ENCODE results near the gene SLC35E2B. TPM values are rescaled to one million over a fixed set of nuclear protein-coding genes. Genes with fewer than 3 reads are reported as not detected.

SLC35E2B gene
- total RNA-seq, 2 donors from 2014 or later, result 18.4 to 22.1 TPM

DNA sequence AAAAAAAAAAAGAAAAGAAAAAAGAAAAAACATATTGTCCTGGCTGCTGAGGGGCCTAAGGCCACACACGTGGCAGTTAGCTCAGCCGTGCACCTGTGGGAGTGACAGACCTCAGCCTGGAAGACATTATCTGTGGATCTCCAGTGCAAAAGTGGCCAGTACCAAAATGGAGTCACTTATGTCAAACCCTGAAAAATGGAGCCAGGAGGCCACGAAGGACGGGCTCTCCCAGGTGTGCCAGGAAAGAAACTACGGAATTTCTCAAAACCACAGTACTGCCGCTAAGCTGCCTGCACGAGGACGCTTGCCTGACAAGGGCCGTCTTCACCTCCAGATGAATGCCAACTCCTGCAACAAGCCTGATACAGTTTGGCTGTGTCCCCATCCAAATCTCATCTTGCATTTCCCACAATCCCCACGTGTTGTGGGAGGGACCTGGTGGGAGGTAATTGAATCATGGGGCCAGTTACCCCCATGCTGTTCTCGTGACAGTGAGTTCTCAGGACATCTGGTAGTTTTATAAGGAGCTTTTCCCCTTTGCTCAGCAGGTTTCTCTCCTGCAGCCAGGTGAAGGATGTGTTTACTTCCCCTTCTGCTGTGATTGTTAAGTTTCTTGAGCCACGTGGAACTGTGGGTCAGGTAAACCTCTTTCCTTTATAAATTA is 82.6 kb downstream of the SLC35E2B start:
- Histone ChIP-seq H3K27me3 (no peaks in the 10 kb centered on the region), H3K27ac (no peak overlapping the region), H3K9me3 (no peaks in the 10 kb centered on the region), H3K4me1 (peaks cover 0 to 26% of the 10 kb centered on the region in 2 donors), H3K4me3 (no peak overlapping the region), H3K36me3 (no peaks in the 10 kb centered on the region)
- DNase-seq (ENCODE audit: low spot score), result no peak
- TF ChIP-seq, protein P1, sequence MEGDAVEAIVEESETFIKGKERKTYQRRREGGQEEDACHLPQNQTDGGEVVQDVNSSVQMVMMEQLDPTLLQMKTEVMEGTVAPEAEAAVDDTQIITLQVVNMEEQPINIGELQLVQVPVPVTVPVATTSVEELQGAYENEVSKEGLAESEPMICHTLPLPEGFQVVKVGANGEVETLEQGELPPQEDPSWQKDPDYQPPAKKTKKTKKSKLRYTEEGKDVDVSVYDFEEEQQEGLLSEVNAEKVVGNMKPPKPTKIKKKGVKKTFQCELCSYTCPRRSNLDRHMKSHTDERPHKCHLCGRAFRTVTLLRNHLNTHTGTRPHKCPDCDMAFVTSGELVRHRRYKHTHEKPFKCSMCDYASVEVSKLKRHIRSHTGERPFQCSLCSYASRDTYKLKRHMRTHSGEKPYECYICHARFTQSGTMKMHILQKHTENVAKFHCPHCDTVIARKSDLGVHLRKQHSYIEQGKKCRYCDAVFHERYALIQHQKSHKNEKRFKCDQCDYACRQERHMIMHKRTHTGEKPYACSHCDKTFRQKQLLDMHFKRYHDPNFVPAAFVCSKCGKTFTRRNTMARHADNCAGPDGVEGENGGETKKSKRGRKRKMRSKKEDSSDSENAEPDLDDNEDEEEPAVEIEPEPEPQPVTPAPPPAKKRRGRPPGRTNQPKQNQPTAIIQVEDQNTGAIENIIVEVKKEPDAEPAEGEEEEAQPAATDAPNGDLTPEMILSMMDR (IDR thresholded peaks at IDR 0.05), result no peak

Other genes starting within 250 kb of the SLC35E2B start
- 1 to 10 TPM; 1.4 to 2.8 TPM for gene ATAD3C, start 243.1 kb downstream of the SLC35E2B start, total RNA-seq
- 1 to 10 TPM; 2.7 to 5.7 TPM for gene ATAD3B, start 221.0 kb downstream of the SLC35E2B start, total RNA-seq
- 10 to 100 TPM; 15.6 to 18.6 TPM for gene ATAD3A, start 180.6 kb downstream of the SLC35E2B start, total RNA-seq
- gene TMEM240, start 152.2 kb downstream of the SLC35E2B start, total RNA-seq, result 1 to 10 TPM; 1.4 to 2.8 TPM
- gene SSU72, start 117.9 kb downstream of the SLC35E2B start, total RNA-seq, result 100 to 1,000 TPM in 1 of 2 donors, 10 to 100 TPM in 1; 98.3 to 121 TPM
- gene FNDC10, start 92.7 kb downstream of the SLC35E2B start, total RNA-seq, result 1 to 10 TPM; 2.5 to 2.7 TPM
- 10 to 100 TPM; 42.4 to 45.6 TPM for gene MIB2, start 77.3 kb downstream of the SLC35E2B start, total RNA-seq
- gene MMP23B, start 60.6 kb downstream of the SLC35E2B start, total RNA-seq, result 10 to 100 TPM; 17.5 to 26.9 TPM
- gene CDK11B, start 33.8 kb downstream of the SLC35E2B start, total RNA-seq, result 10 to 100 TPM; 16.2 to 19.7 TPM
- gene CDK11A, start 31.6 kb upstream of the SLC35E2B start, total RNA-seq, result 1 to 10 TPM; 4.3 to 8.2 TPM
- 10 to 100 TPM; 26.5 to 51.5 TPM for gene NADK, start 85.7 kb upstream of the SLC35E2B start, total RNA-seq
- gene GNB1, start 198.3 kb upstream of the SLC35E2B start, total RNA-seq, result 10 to 100 TPM; 69.9 to 91.6 TPM
- not detected for gene CALML6, start 222.5 kb upstream of the SLC35E2B start, total RNA-seq
- 1 to 10 TPM in 1 of 2 donors, under 1 TPM in 1; 0.51 to 1.8 TPM for gene TMEM52, start 226.5 kb upstream of the SLC35E2B start, total RNA-seq

All from right atrium auricular region (tissue), 2 donors.